GM23338 (cell line): Measurements from ENCODE around the gene ZNF33B. TPM values are rescaled to one million over a fixed set of nuclear protein-coding genes. Genes with fewer than 3 reads are reported as not detected.

Experiments used
- ATAC-seq: fragments of 200-7000 bp; cut with Tn5 transposase; 3 replicates; pipeline ENCODE4 v1.9.1; 2020
- DNase-seq: peaks from one replicate; pipeline ENCODE4 v3.0.0-alpha.2; 2015; ENCODE audit warnings: low spot score
- H2AFZ ChIP-seq: fragments of 200-600 bp; sonication (generic); 2 replicates; pipeline ENCODE4 v1.8.0; 2016; ENCODE audit warnings: antibody characterized with exemption, mild to moderate bottlenecking, moderate library complexity
- H3F3A ChIP-seq: fragments of 200-600 bp; sonication (generic); replicated peaks from 2 replicates; pipeline ENCODE4 v1.8.0; 2017; ENCODE audit warnings: antibody characterized with exemption, mixed run types, low read depth
- H3K27ac ChIP-seq: fragments of 200-600 bp; sonication (generic); 2 replicates; pipeline ENCODE4 v1.6.1; 2016; ENCODE audit warnings: low read depth
- H3K27me3 ChIP-seq: fragments of 200-600 bp; sonication (generic); 2 replicates; pipeline ENCODE4 v1.8.0; 2016; ENCODE audit warnings: mild to moderate bottlenecking, mixed run types, moderate library complexity; ENCODE audit not compliant: insufficient read depth
- H3K36me3 ChIP-seq: fragments of 200-600 bp; sonication (generic); 2 replicates; pipeline ENCODE4 v1.8.0; 2016; ENCODE audit warnings: mild to moderate bottlenecking; ENCODE audit not compliant: insufficient read depth
- H3K4me1 ChIP-seq: fragments of 200-600 bp; sonication (generic); 2 replicates; pipeline ENCODE4 v1.8.0; 2016; ENCODE audit warnings: mild to moderate bottlenecking, moderate library complexity; ENCODE audit not compliant: insufficient read depth
- H3K4me2 ChIP-seq: fragments of 200-600 bp; sonication (generic); 2 replicates; pipeline ENCODE4 v1.7.1; 2017; ENCODE audit warnings: mixed run types
- H3K4me3 ChIP-seq: fragments of 200-600 bp; sonication (generic); 2 replicates; pipeline ENCODE4 v1.6.1; 2016; ENCODE audit warnings: mixed run types
- H3K79me2 ChIP-seq: fragments of 200-600 bp; sonication (generic); replicated peaks from 2 replicates; pipeline ENCODE4 v1.8.0; 2017; ENCODE audit warnings: mild to moderate bottlenecking; ENCODE audit not compliant: insufficient read depth
- H3K9me2 ChIP-seq: fragments of 200-600 bp; sonication (generic); 2 replicates; pipeline ENCODE4 v1.8.0; 2017; ENCODE audit not compliant: insufficient read depth
- H4K20me1 ChIP-seq: fragments of 200-600 bp; sonication (generic); replicated peaks from 2 replicates; pipeline ENCODE4 v1.8.0; 2017; ENCODE audit warnings: mild to moderate bottlenecking; ENCODE audit not compliant: insufficient read depth
- H3K27ac Mint-ChIP-seq: 2 replicates; pipeline ENCODE4 v1.8.0; 2020; ENCODE audit warnings: inconsistent platforms, mild to moderate bottlenecking, moderate library complexity, mixed read lengths
- H3K27me3 Mint-ChIP-seq: 3 replicates; pipeline ENCODE4 v1.8.0; 2022; ENCODE audit warnings: low read depth, mild to moderate bottlenecking, moderate library complexity, mixed read lengths, inconsistent platforms; ENCODE audit not compliant: insufficient read depth, poor library complexity
- H3K36me3 Mint-ChIP-seq: 3 replicates; pipeline ENCODE4 v1.8.0; 2021; ENCODE audit warnings: low read depth, mild to moderate bottlenecking, inconsistent platforms, moderate library complexity, mixed read lengths
- H3K4me1 Mint-ChIP-seq: 3 replicates; pipeline ENCODE4 v1.8.0; 2020; ENCODE audit warnings: mild to moderate bottlenecking, inconsistent platforms, mixed read lengths
- H3K4me3 Mint-ChIP-seq: 3 replicates; pipeline ENCODE4 v1.8.0; 2021; ENCODE audit warnings: moderate library complexity, mild to moderate bottlenecking, inconsistent platforms, mixed read lengths
- H3K9me3 Mint-ChIP-seq: 3 replicates; pipeline ENCODE4 v1.8.0; 2020; ENCODE audit warnings: moderate library complexity, mild to moderate bottlenecking, inconsistent platforms, mixed read lengths
- CREB1 ChIP-seq: fragments of 250-450 bp; sonication (Bioruptor Pico); IDR thresholded peaks from 2 replicates; pipeline ENCODE4 v1.5.0; 2020; ENCODE audit warnings: low read depth, mild to moderate bottlenecking, moderate library complexity
- CTCF ChIP-seq, 2 experiments: fragments of 200-600 bp in 1 of 2; sonication (generic) in 1 of 2; conservative IDR thresholded peaks; 2 replicates each; pipeline versions ENCODE4 v1.5.1 to v1.6.1; 2016 to 2017; ENCODE audit warnings: antibody characterized with exemption in 2 of 2, low read depth in 2 of 2, mild to moderate bottlenecking in 2 of 2, moderate library complexity in 1 of 2
- ETS1 ChIP-seq: IDR thresholded peaks from 2 replicates; pipeline ENCODE4 v1.6.1; 2016; ENCODE audit warnings: antibody characterized with exemption
- EZH2 ChIP-seq: fragments of 200-600 bp; sonication (generic); IDR thresholded peaks from one replicate; pipeline ENCODE4 v1.8.0; 2017; ENCODE audit warnings: antibody characterized with exemption, mild to moderate bottlenecking, low read depth; ENCODE audit not compliant: unreplicated experiment
- REST ChIP-seq: IDR thresholded peaks from one replicate; pipeline ENCODE4 v1.6.1; 2018; ENCODE audit warnings: antibody characterized with exemption; ENCODE audit not compliant: unreplicated experiment
- STAT1 ChIP-seq: IDR thresholded peaks from one replicate; pipeline ENCODE4 v1.6.1; 2016; ENCODE audit warnings: antibody characterized with exemption; ENCODE audit not compliant: unreplicated experiment
- ZNF462 ChIP-seq: fragments of 250-450 bp; sonication (Bioruptor Pico); IDR thresholded peaks from 2 replicates; pipeline ENCODE4 v1.5.0; 2020; ENCODE audit warnings: mild to moderate bottlenecking, moderate library complexity
- polyA plus RNA-seq: library from polyadenylated mRNA; unstranded; fragments of >200 nt; fragmentation: Nextera tagmentation; extraction: Ambion mirVana; gene quantifications from 2 replicates; pipeline ENCODE4 v1.2.1, GENCODE V29; 2016
- total RNA-seq: library from RNA; depleted of rRNA; stranded (reverse); fragments of >200 nt; shearing (Covaris generic); gene quantifications from 2 replicates; pipeline ENCODE4 v1.2.3, GENCODE V29; 2014

Gene ZNF33B
- total and polyA plus RNA-seq, 2 experiments from 2014 or later, result 14.4 to 17.2 TPM

GRCh38 chr10:42549851-42550250, 88.5 kb downstream of the ZNF33B start:
- Histone ChIP-seq H3K4me2 (no peak overlapping the region), H3K79me2 (peaks cover 16% of the 10 kb centered on the region), H3F3A (no peaks in the 10 kb centered on the region), H3K9me2 (0 out of 2 replicates have a peak, but pooled peaks cover 3% of the 10 kb centered on the region), H3K27me3 (no peaks in the 10 kb centered on the region), H3K4me3 (no peak overlapping the region), H2AFZ (no peak overlapping the region), H4K20me1 (no peaks in the 10 kb centered on the region), H3K4me1 (no peaks in the 10 kb centered on the region; the same call in 1 of the 2 replicates), H3K27ac (no peak overlapping the region), H3K36me3 (peaks cover 4% of the 10 kb centered on the region; the same call in 1 of the 2 replicates)
- TF ChIP-seq EZH2, result no peak
- no peak for TF ChIP-seq REST
- no peak for TF ChIP-seq CTCF (conservative IDR thresholded peaks at IDR 0.05; ENCODE audit: low read depth in 2 of 2)
- TF ChIP-seq CREB1, result no peak
- peaks cover 12% of the 10 kb centered on the region; the same call in 2 of the 3 replicates for H3K4me1 Mint-ChIP-seq
- ATAC-seq, result no peak
- H3K36me3 Mint-ChIP-seq, result peaks cover 44% of the 10 kb centered on the region
- DNase-seq, result no peak
- peaks cover 21% of the 10 kb centered on the region for H3K27me3 Mint-ChIP-seq
- no peak overlapping the region for H3K27ac Mint-ChIP-seq
- no peak overlapping the region for H3K4me3 Mint-ChIP-seq
- H3K9me3 Mint-ChIP-seq, result peaks cover 32% of the 10 kb centered on the region

- H2AFZ ChIP-seq, result no peak overlapping the region
- no peak overlapping the region for H3K27ac ChIP-seq
- H3K4me3 ChIP-seq, result no peak overlapping the region
- no peaks in the 10 kb centered on the region for H4K20me1 ChIP-seq
- no peak overlapping the region for H3K4me2 ChIP-seq
- peaks cover 4% of the 10 kb centered on the region; the same call in 1 of the 2 replicates for H3K36me3 ChIP-seq
- Mint-ChIP-seq H3K4me1 (peaks cover 11% of the 10 kb centered on the region; the same call in 2 of the 3 replicates), H3K27me3 (peaks cover 17% of the 10 kb centered on the region), H3K36me3 (peaks cover 59% of the 10 kb centered on the region), H3K9me3 (peaks cover 44% of the 10 kb centered on the region), H3K4me3 (no peak overlapping the region), H3K27ac (no peak overlapping the region)
- H3K4me1 ChIP-seq, result no peaks in the 10 kb centered on the region; the same call in 1 of the 2 replicates
- ATAC-seq, result no peak
- H3K79me2 ChIP-seq, result peaks cover 20% of the 10 kb centered on the region
- no peaks in the 10 kb centered on the region for H3F3A ChIP-seq
- H3K9me2 ChIP-seq, result 0 out of 2 replicates have a peak, but pooled peaks cover 3% of the 10 kb centered on the region
- DNase-seq, result no peak
- no peaks in the 10 kb centered on the region for H3K27me3 ChIP-seq
- TF ChIP-seq STAT1, result no peak
- no peak for TF ChIP-seq ETS1
- no peak for TF ChIP-seq ZNF462 (CRISPR knock-in tag)
Observed at GRCh38 chr10:42548254-42548653, 90.1 kb downstream of the ZNF33B start.
